HG02943 (cell line): ENCODE results near the gene MESP2.
A peak's percentile ranks its signal among the peaks of the same experiment; 100 is the strongest.

Source experiments
- ATAC-seq: cut with Tn5 transposase; IDR thresholded peaks from one replicate; pipeline ENCODE4 v1.9.1; 2021; ENCODE audit warnings: mild to moderate bottlenecking, low read depth, moderate library complexity; ENCODE audit not compliant: unreplicated experiment

The MESP2 gene, protein sequence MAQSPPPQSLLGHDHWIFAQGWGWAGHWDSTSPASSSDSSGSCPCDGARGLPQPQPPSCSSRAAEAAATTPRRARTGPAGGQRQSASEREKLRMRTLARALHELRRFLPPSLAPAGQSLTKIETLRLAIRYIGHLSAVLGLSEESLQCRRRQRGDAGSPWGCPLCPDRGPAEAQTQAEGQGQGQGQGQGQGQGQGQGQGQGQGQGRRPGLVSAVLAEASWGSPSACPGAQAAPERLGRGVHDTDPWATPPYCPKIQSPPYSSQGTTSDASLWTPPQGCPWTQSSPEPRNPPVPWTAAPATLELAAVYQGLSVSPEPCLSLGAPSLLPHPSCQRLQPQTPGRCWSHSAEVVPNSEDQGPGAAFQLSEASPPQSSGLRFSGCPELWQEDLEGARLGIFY

DNA sequence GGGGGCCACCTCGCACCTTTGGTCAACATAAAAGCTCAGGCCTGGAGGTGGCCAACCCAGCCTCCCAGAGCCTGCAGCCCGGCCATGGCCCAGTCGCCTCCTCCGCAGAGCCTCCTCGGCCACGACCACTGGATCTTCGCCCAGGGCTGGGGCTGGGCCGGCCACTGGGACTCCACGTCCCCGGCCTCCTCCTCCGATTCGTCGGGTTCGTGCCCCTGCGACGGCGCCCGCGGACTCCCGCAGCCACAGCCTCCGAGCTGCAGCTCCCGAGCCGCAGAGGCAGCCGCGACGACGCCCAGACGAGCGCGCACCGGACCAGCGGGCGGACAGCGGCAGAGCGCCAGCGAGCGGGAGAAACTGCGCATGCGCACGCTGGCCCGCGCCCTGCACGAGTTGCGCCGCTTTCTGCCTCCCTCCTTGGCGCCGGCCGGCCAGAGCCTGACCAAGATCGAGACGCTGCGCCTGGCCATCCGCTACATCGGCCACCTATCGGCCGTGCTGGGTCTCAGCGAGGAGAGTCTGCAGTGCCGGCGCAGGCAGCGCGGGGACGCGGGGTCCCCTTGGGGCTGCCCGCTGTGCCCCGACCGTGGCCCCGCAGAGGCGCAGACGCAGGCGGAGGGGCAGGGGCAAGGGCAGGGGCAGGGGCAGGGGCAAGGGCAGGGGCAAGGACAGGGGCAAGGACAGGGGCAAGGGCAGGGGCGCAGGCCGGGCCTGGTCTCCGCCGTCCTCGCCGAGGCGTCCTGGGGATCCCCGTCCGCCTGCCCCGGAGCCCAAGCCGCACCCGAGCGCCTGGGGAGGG, at the start of gene MESP2:
TSS of gene MESP2 (plus strand) at position 59 of the 799 bp plus-strand sequence. CDS start at position 85, 26 bp downstream.
- no peak for ATAC-seq

GRCh38 chr15:89728254-89728653, 47.9 kb upstream of the MESP2 start:
- ATAC-seq = no peak

- ATAC-seq = no peak
Observed at GRCh38 chr15:89731275-89731674, 44.9 kb upstream of the MESP2 start.

DNA sequence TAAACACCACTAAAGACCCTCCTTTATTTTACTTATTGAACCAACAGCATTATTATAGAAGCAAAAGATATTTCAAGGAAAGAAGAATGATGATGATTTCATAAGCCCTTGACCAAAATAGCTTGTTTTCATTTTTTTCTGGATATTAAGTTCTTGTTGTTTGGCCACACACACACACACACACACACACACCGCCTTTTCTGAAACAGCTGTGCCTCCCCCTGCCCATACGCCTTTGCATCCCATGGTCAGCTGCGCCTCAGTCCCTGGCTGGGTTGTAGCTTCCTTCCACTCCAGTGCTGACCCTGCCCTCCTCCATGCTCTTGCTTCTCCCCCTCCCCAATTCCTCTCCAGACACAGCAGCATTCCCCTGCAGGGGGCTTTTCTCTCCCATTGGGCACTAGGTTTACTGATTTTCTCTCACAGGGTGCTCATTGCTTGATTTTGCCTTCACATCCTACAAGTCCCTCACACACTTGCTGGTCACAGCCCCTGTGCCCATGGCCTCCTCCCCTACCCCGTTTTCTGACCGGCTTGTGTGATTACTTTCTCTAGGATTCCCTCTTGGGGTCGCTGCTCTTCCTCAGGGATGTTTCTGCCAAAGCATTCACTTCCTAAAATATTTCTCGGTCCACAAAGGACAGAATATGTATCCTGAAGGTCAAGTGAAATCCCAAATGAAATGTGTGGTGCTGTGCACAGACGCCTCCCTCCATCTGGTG, 43.5 kb upstream of the MESP2 start:
- ATAC-seq = no peak

GRCh38 chr15:89735773-89736172, 40.4 kb upstream of the MESP2 start:
- ATAC-seq = no peak

- ATAC-seq = no peak
Observed at GRCh38 chr15:89740137-89740536, 36.0 kb upstream of the MESP2 start.

GRCh38 chr15:89743011-89743410, 33.1 kb upstream of the MESP2 start:
- ATAC-seq = no peak

DNA sequence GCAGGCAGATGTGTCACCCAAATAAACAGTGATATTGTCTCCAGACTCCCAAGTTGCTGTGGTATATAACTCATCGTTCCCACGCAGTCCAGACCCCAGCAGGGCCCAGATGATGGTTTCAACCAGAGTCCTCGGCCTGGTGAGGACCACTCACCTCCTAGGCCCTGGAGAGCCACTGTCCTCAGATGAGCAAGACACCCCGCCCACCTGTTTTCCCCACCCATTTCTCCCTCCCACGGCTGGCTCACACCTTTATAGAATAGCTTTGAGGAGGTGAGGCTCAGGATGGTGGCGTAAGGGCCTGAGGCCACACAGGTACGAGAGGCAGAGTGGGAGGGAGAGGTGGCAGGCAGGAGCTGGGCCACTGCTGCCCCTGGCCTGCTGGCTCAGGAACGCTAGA, 32.5 kb upstream of the MESP2 start:
- ATAC-seq = no peak

- ATAC-seq = no peak
Observed at GRCh38 chr15:89745131-89745530, 31.0 kb upstream of the MESP2 start.

- no peak for ATAC-seq
Observed at GRCh38 chr15:89745768-89746167, 30.4 kb upstream of the MESP2 start.

GRCh38 chr15:89746386-89746780, 29.7 kb upstream of the MESP2 start:
- ATAC-seq = no peak

DNA sequence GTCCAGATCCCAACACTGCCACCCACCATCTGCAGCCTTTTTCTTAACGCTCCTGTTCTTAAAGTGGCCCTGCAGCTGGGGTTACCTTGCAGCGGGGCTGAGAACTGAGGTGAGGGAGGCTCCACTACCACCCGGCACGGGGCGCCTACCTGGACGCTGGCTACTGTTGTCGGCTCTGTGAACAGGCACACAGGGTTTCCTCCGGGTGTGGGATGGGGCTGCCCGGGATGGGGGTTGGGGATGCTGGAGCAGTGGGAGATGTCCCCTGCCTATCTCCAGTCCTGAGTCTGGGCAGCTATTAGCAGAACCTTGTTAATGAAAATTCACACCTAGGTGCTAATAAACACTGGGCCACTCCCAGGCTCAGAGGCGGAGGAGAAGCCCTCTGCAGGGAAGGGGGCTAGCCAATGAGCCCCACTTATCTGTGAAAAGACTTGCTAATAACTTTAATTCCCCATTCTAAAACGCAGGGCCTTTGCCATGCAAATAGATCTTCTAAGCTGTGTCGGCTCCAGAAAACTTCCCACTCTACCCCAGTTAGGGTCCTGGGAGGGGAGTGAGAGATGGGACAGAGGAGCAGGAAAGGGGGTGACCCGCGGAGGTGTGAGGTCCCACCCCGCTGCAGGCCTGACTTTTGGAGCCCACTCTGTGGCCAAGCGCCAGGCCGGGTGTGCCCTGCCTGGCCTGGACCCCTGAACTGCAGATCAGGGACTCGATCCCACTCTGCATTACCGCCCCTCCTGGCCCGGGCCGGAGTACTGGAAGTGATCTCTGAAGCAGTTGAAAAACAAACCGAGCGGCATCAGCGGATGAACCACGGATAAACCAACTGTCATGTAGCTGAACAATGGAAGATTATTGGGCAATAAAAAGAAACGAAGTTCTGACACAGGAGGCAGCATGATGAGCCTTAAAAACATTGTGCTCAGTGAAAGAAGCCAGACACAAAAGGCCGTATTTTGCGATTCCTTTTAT, 28.1 kb upstream of the MESP2 start:
- ATAC-seq = no peak

GRCh38 chr15:89749054-89749453, 27.1 kb upstream of the MESP2 start:
- ATAC-seq = no peak

DNA sequence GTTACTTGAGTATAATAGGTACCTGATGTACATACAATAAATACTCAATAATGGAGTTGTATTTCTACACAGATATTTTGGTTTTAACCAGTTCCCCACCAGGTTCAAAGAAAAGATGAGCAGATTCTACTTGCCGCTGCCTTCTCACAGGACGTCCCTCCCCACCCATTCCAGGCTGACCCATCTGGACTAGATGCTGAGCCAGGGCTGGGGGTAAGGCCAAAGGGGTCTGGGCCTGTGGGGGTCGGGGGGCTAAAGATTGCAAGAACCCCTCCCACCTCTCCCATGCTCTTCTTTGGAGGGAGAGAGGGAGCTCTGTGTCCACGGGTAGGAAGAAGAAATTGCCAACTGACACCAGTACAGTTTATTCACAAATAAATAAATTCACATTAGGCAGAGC, 26.6 kb upstream of the MESP2 start:
- no peak for ATAC-seq

DNA sequence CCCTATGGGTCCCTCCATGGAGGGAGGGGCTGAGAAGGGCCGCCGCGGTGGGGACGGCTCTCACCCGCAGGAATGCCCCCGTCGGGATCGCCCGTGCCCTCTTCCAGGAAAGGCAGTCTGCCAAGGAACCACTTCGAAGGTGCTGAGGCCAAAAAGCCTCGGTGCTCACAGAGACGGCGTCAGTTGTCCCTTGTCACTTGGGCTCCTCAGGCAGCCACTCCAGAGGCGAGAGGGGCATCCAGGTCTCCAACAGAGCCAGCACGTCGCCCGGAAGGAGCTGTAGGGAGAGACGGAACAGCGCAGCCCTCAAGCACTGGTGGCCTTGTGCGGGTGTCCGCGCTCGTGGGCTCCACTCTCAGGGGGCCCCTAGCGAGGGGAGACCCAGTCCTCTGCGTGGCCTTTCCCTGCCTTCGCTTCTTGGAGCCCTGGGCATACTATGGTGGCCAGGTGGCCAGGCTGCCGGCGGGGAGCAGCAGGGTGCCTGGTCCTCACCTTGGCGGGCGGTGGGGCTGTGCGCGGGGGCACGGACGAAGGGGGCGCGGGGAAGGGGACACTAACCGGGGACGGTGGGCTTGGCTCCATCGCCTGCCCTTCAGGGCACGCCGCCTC, 26.1 kb upstream of the MESP2 start:
- ATAC-seq = peak; percentile 9

- peak; percentile 84 for ATAC-seq
Observed at GRCh38 chr15:89750560-89751542, 25.3 kb upstream of the MESP2 start, which contains the start of gene MESP1. TSS of gene MESP1 (minus strand) at chr15:89751249. CDS start at chr15:89751231, 18 bp downstream.

DNA sequence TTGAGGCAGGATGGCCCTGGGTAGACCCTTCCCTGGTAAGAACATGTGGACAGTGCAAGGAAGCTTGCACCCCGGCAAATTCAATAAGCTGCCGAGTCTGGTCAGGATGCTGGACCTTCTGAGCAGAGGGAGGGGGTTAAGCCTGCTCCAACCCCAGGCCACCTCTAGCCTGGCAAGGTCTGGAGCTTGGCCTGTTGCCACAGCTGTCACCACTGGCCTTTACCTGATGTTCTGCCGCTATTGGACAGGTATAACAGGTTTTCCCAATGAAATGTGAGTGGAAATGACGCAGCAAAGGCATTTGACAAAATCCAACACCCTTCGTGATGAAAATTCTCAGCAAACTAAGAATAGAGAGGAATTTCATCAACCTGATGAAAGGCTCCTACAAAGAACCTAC, 24.4 kb upstream of the MESP2 start:
- ATAC-seq = no peak

GRCh38 chr15:89753855-89754254, 22.3 kb upstream of the MESP2 start:
- ATAC-seq = no peak
